SK-N-MC (cell line): ENCODE measurements around the gene C5orf63.

Experiments used
- DNase-seq: peaks from one replicate; pipeline ENCODE4 v3.0.0-alpha.2; 2011; ENCODE audit warnings: low read depth, low spot score
- H3K27ac ChIP-seq: fragments of 200-600 bp; sonication (generic); 2 replicates; pipeline ENCODE4 v1.5.1; 2016; ENCODE audit warnings: mixed run types
- H3K36me3 ChIP-seq: fragments of 200-600 bp; sonication (generic); 2 replicates; pipeline ENCODE4 v1.6.1; 2017; ENCODE audit warnings: antibody characterized with exemption, low read length, mixed read lengths; ENCODE audit not compliant: insufficient read depth
- H3K4me3 ChIP-seq: fragments of 200-600 bp; sonication (generic); 2 replicates; pipeline ENCODE4 v1.5.1; 2016
- H3K9ac ChIP-seq: fragments of 200-600 bp; sonication (generic); 2 replicates; pipeline ENCODE4 v1.8.0; 2017; ENCODE audit warnings: mixed run types, mixed read lengths; ENCODE audit not compliant: insufficient read length
- H3K9me3 ChIP-seq: fragments of 200-600 bp; sonication (generic); 2 replicates; pipeline ENCODE4 v1.6.1; 2017; ENCODE audit warnings: low read depth, mild to moderate bottlenecking, antibody characterized with exemption, low read length, moderate library complexity, mixed read lengths
- EZH2 ChIP-seq: fragments of 200-600 bp; sonication (generic); IDR thresholded peaks from one replicate; pipeline ENCODE4 v1.6.1; 2017; ENCODE audit warnings: antibody characterized with exemption
- FOXP2 ChIP-seq: optimal IDR thresholded peaks from 2 replicates; pipeline ENCODE3; 2011; ENCODE audit warnings: mild to moderate bottlenecking, moderate library complexity; ENCODE audit not compliant: insufficient read depth; ENCODE audit errors: extremely low read length, control extremely low read depth
- POLR2AphosphoS5 ChIP-seq: IDR thresholded peaks from 2 replicates; pipeline ENCODE4 v1.6.1; 2012; ENCODE audit warnings: mild to moderate bottlenecking, low read depth, low read length, borderline replicate concordance

C5orf63 gene

GRCh38 chr5:127031147-127031862 lies 42.0 kb downstream of the C5orf63 start:
- no peak for DNase-seq
- Histone ChIP-seq H3K9ac (peak overlapping the region; percentile 58), H3K4me3 (peak overlapping the region; percentile 91), H3K27ac (no peak overlapping the region), H3K9me3 (no peaks in the 10 kb centered on the region), H3K36me3 (no peaks in the 10 kb centered on the region)
- TF ChIP-seq FOXP2 (no peak), POLR2AphosphoS5 (no peak), EZH2 (no peak)

- DNase-seq, result peak; percentile 14
- peak within 1 kb of the TSS; percentile 91 for H3K4me3 ChIP-seq
- no peaks in the 10 kb centered on the region for H3K36me3 ChIP-seq
- no peaks in the 10 kb centered on the region for H3K9me3 ChIP-seq
- TF ChIP-seq POLR2AphosphoS5 (peak; percentile 75), EZH2 (no peak), FOXP2 (peak; percentile 83)
- H3K9ac ChIP-seq, result peak within 1 kb of the TSS; percentile 58
- no peak within 1 kb of the TSS for H3K27ac ChIP-seq
Observed at GRCh38 chr5:127030259-127031146, 42.8 kb downstream of the C5orf63 start, which contains the start of gene MARCHF3. MARCHF3 (minus strand) TSS chr5:127030558; CDS start chr5:126918171, 112,387 bp downstream.

DNA sequence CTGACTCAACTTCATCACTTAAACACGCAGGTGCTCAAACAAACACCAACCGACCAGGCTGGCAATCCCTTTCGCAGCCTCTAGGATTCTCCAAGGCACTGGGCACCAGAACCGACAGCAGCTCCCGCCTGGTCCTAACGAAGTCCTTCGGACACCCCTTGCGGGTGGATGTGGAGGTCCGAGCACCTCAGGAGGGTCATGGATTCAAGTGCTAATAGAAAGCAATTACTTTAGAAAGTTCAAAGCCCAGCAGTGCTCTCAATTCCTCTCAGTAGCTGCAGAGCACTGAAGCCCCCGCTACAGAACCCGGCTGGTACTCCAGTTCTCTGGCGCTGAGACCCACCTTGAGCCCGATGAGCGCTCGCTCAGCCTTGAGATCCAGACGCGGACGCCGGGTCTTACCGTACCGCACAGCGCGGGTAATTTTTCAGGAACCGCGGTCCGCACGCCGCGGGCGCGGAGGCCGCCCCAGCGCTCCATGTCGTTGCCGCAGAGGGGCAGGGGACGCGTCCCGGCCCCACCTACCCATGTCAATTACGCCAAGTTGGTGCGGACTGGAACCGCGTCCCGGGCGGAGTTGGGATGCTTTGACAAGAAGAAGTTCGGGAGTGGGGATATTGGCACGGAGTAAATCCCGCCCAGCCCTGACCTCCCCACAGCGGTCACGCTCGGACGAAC lies 43.6 kb downstream of the C5orf63 start:
- DNase-seq, result no peak
- H3K36me3 ChIP-seq, result no peaks in the 10 kb centered on the region
- TF ChIP-seq POLR2AphosphoS5 (no peak), FOXP2 (no peak), EZH2 (no peak)
- no peaks in the 10 kb centered on the region for H3K9me3 ChIP-seq
- no peak overlapping the region for H3K27ac ChIP-seq
- peak overlapping the region; percentile 91 for H3K4me3 ChIP-seq
- peak overlapping the region; percentile 33 for H3K9ac ChIP-seq

- H3K36me3 ChIP-seq, result no peaks in the 10 kb centered on the region
- no peak for DNase-seq
- peak overlapping the region; percentile 91 for H3K4me3 ChIP-seq
- no peak overlapping the region for H3K27ac ChIP-seq
- H3K9ac ChIP-seq, result no peak overlapping the region
- TF ChIP-seq POLR2AphosphoS5, result no peak
- TF ChIP-seq FOXP2, result no peak
- TF ChIP-seq EZH2, result no peak
- H3K9me3 ChIP-seq, result no peaks in the 10 kb centered on the region
Observed at GRCh38 chr5:127028822-127029457, 44.4 kb downstream of the C5orf63 start.

DNA sequence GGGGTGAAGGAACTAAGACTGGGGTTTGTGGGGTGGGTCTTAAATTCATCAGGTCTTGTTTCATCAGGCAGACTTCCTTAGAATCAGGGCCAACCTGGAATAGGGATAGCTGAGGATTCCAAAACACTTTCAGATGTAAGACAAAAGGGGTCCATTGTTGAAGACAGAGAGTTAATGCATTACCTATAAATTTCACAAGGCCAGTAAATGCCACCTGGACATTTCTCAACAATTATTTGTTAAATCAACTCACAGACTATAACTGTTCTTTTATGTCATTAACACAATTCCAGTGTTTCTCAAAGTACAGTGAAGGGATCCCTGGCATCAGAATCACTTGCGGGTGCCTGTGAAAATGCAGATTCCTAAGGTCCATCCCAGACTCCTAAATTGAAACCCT lies 45.8 kb downstream of the C5orf63 start:
- H3K36me3 ChIP-seq, result no peaks in the 10 kb centered on the region
- TF ChIP-seq EZH2, result no peak
- no peak for TF ChIP-seq POLR2AphosphoS5
- TF ChIP-seq FOXP2, result no peak
- DNase-seq, result no peak
- no peak overlapping the region for H3K4me3 ChIP-seq
- no peak overlapping the region for H3K27ac ChIP-seq
- no peak overlapping the region for H3K9ac ChIP-seq
- H3K9me3 ChIP-seq, result no peaks in the 10 kb centered on the region

- TF ChIP-seq EZH2 (no peak), POLR2AphosphoS5 (no peak), FOXP2 (no peak)
- H3K9ac ChIP-seq, result no peak overlapping the region
Observed at GRCh38 chr5:127026166-127026565, 47.1 kb downstream of the C5orf63 start.

DNA sequence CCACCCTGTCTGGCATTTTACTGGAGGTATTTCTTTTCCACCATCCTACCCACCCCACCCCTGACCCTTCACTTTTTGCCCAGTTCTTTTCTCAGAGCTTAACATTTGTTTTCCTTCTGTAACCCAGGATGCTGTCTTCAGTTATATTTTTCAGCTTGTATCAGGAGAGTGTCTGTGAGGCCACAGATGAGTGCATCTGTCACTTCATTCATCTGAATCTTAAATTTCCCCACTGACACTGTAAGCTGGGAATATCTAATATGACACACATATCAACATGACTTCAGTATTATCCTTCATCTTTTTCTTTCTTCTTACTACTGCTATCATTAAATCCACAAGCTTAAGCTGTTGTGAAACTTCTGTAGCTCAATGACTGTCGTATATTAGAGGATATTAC lies 47.8 kb downstream of the C5orf63 start:
- Histone ChIP-seq H3K36me3 (no peaks in the 10 kb centered on the region), H3K9me3 (no peaks in the 10 kb centered on the region), H3K4me3 (no peak overlapping the region), H3K27ac (no peak overlapping the region), H3K9ac (no peak overlapping the region)
- DNase-seq, result no peak
- TF ChIP-seq FOXP2 (no peak), EZH2 (no peak), POLR2AphosphoS5 (no peak)

More at GRCh38 chr5:127026166-127026565, 47.1 kb downstream of the C5orf63 start:
- Histone ChIP-seq H3K27ac (no peak overlapping the region), H3K4me3 (no peak overlapping the region), H3K9me3 (no peaks in the 10 kb centered on the region), H3K36me3 (no peaks in the 10 kb centered on the region)
- DNase-seq, result no peak
